ENCODE results near the gene PROK2. TPM values are rescaled to one million over a fixed set of nuclear protein-coding genes. Genes with fewer than 3 reads are reported as not detected.

Gene PROK2
- total RNA-seq, 4 donors from 2014 or later = 0.62 to 0.83 TPM; not detected in 2

- peaks cover 0 to 59% (median 0%) of the 10 kb centered on the region in 4 donors for H3K27me3 ChIP-seq
- 65 to 100% methylated on average over 2 of the region's 2 CpGs for WGBS, 2 donors
- no peaks in the 10 kb centered on the region for H3K4me1 ChIP-seq
- H3K9me3 ChIP-seq = no peaks in the 10 kb centered on the region
- intact Hi-C loops (cut with DNase I) = no loop called here
- no peak overlapping the region for H3K27ac ChIP-seq
- H3K36me3 ChIP-seq = no peaks in the 10 kb centered on the region
- H3K4me3 ChIP-seq = no peak overlapping the region
- no peak for DNase-seq
- no peak for TF ChIP-seq CTCF (IDR thresholded peaks at IDR 0.05)
- no peak for TF ChIP-seq POLR2A (IDR thresholded peaks at IDR 0.05)
Observed at GRCh38 chr3:71801986-71802385, 17.0 kb upstream of the PROK2 start.

- H3K9me3 ChIP-seq = no peaks in the 10 kb centered on the region
- WGBS, 2 donors = 50 to 52% methylated on average over 3 of the region's 3 CpGs
- intact Hi-C loops (cut with DNase I) = no loop called here
- H3K4me1 ChIP-seq = no peaks in the 10 kb centered on the region
- DNase-seq = no peak
- TF ChIP-seq CTCF (IDR thresholded peaks at IDR 0.05) (no peak), POLR2A (IDR thresholded peaks at IDR 0.05) (no peak)
- H3K27ac ChIP-seq = no peak overlapping the region
- H3K4me3 ChIP-seq = no peak overlapping the region
- H3K36me3 ChIP-seq = no peaks in the 10 kb centered on the region
- H3K27me3 ChIP-seq = peaks cover 0 to 57% (median 0%) of the 10 kb centered on the region in 4 donors
Observed at GRCh38 chr3:71800023-71800422, 15.1 kb upstream of the PROK2 start.

GRCh38 chr3:71797455-71797854 lies 12.5 kb upstream of the PROK2 start:
- Histone ChIP-seq H3K4me1 (no peaks in the 10 kb centered on the region), H3K4me3 (no peak overlapping the region), H3K9me3 (no peaks in the 10 kb centered on the region), H3K36me3 (no peaks in the 10 kb centered on the region), H3K27ac (no peak overlapping the region), H3K27me3 (peaks cover 0 to 45% (median 0%) of the 10 kb centered on the region in 4 donors)
- 87% methylated on average over 3 to 7 of the region's 7 CpGs for WGBS, 2 donors
- intact Hi-C loops (cut with DNase I) = no loop called here
- no peak for TF ChIP-seq CTCF (IDR thresholded peaks at IDR 0.05)
- TF ChIP-seq POLR2A (IDR thresholded peaks at IDR 0.05) = no peak
- DNase-seq = no peak

GRCh38 chr3:71796290-71796689 lies 11.3 kb upstream of the PROK2 start:
- no peaks in the 10 kb centered on the region for H3K4me1 ChIP-seq
- DNase-seq = no peak
- H3K4me3 ChIP-seq = no peak overlapping the region
- no peaks in the 10 kb centered on the region for H3K36me3 ChIP-seq
- peaks cover 0 to 34% (median 0%) of the 10 kb centered on the region in 4 donors for H3K27me3 ChIP-seq
- no peak for TF ChIP-seq POLR2A (IDR thresholded peaks at IDR 0.05)
- no peak for TF ChIP-seq CTCF (IDR thresholded peaks at IDR 0.05)
- H3K27ac ChIP-seq = no peak overlapping the region
- WGBS, 2 donors = 84 to 86% methylated on average over 3 of the region's 3 CpGs
- H3K9me3 ChIP-seq = no peaks in the 10 kb centered on the region
- intact Hi-C loops (cut with DNase I) = no loop called here

GRCh38 chr3:71791634-71792033 lies 6.7 kb upstream of the PROK2 start:
- peaks cover 0 to 25% (median 0%) of the 10 kb centered on the region in 4 donors for H3K27me3 ChIP-seq
- no peak overlapping the region for H3K4me3 ChIP-seq

More at GRCh38 chr3:71791634-71792033, 6.7 kb upstream of the PROK2 start:
- no peak for DNase-seq
- H3K4me1 ChIP-seq = no peaks in the 10 kb centered on the region
- 46 to 62% methylated on average over 1 of the region's 1 CpG for WGBS, 2 donors
- TF ChIP-seq CTCF (IDR thresholded peaks at IDR 0.05) (no peak), POLR2A (IDR thresholded peaks at IDR 0.05) (no peak)
- intact Hi-C loops (cut with DNase I) = no loop called here
- H3K36me3 ChIP-seq = no peaks in the 10 kb centered on the region
- H3K27ac ChIP-seq = no peak overlapping the region
- no peaks in the 10 kb centered on the region for H3K9me3 ChIP-seq
